ENCODE measurements around the gene KCNQ1. TPM values are rescaled to one million over a fixed set of nuclear protein-coding genes. Genes with fewer than 3 reads are reported as not detected.
A peak's percentile ranks its signal among the peaks of the same experiment; 100 is the strongest.

Gene KCNQ1
- total RNA-seq, 1 experiment from 2014 or later: not detected

GRCh38 chr11:2836315-2837095 is 391.7 kb downstream of the KCNQ1 start:
- DNase-seq (ENCODE audit: extremely low read depth, low read depth): no peak

GRCh38 chr11:2837096-2837601 is 392.3 kb downstream of the KCNQ1 start:
- peak; percentile 54 for DNase-seq (ENCODE audit: extremely low read depth, low read depth)

GRCh38 chr11:2837651-2838050 is 392.8 kb downstream of the KCNQ1 start:
- no peak for DNase-seq (ENCODE audit: extremely low read depth, low read depth)

GRCh38 chr11:2838091-2838490 is 393.3 kb downstream of the KCNQ1 start:
- no peak for DNase-seq (ENCODE audit: extremely low read depth, low read depth)

- no peak for DNase-seq (ENCODE audit: extremely low read depth, low read depth)
These were observed 394.0 kb downstream of the KCNQ1 start for GRCh38 chr11:2838676-2839294.

- DNase-seq (ENCODE audit: extremely low read depth, low read depth): no peak
These were observed 394.7 kb downstream of the KCNQ1 start for GRCh38 chr11:2839395-2839943.

- DNase-seq (ENCODE audit: extremely low read depth, low read depth): no peak
These were observed 396.8 kb downstream of the KCNQ1 start for GRCh38 chr11:2841411-2842190.

GRCh38 chr11:2842876-2843275 is 398.1 kb downstream of the KCNQ1 start:
- no peak for DNase-seq (ENCODE audit: extremely low read depth, low read depth)

GRCh38 chr11:2843551-2843950 is 398.7 kb downstream of the KCNQ1 start:
- no peak for DNase-seq (ENCODE audit: extremely low read depth, low read depth)

- no peak for DNase-seq (ENCODE audit: extremely low read depth, low read depth)
These were observed 399.5 kb downstream of the KCNQ1 start for GRCh38 chr11:2844116-2844842.

- no peak for DNase-seq (ENCODE audit: extremely low read depth, low read depth)
These were observed 400.2 kb downstream of the KCNQ1 start for GRCh38 chr11:2844996-2845395.

GRCh38 chr11:2846056-2846455 is 401.2 kb downstream of the KCNQ1 start:
- DNase-seq (ENCODE audit: extremely low read depth, low read depth): no peak

- no peak for DNase-seq (ENCODE audit: extremely low read depth, low read depth)
These were observed 401.7 kb downstream of the KCNQ1 start for GRCh38 chr11:2846470-2846869.

GRCh38 chr11:2847561-2847960 is 402.8 kb downstream of the KCNQ1 start:
- no peak for DNase-seq (ENCODE audit: extremely low read depth, low read depth)

- DNase-seq (ENCODE audit: extremely low read depth, low read depth): no peak
These were observed 403.7 kb downstream of the KCNQ1 start for GRCh38 chr11:2848497-2848896.

- no peak for DNase-seq (ENCODE audit: extremely low read depth, low read depth)
These were observed 405.4 kb downstream of the KCNQ1 start for GRCh38 chr11:2849994-2850770.

GRCh38 chr11:2853401-2853800 is 408.6 kb downstream of the KCNQ1 start:
- no peak for DNase-seq (ENCODE audit: extremely low read depth, low read depth)

- no peak for DNase-seq (ENCODE audit: extremely low read depth, low read depth)
These were observed 409.3 kb downstream of the KCNQ1 start for GRCh38 chr11:2853997-2854560.

GRCh38 chr11:2855162-2855561 is 410.4 kb downstream of the KCNQ1 start:
- DNase-seq (ENCODE audit: extremely low read depth, low read depth): no peak
